Duodenal mucosa (tissue), 2 donors: ENCODE measurements around the gene FLRT3.
A peak's percentile ranks its signal among the peaks of the same experiment; 100 is the strongest.

Source experiments
- H3K27ac ChIP-seq: one replicate; pipeline ENCODE4 v1.7.0; 2013; ENCODE audit warnings: low read depth, low read length
- H3K27me3 ChIP-seq, 2 donors: one replicate each; pipeline ENCODE4 v1.7.0; 2013; ENCODE audit warnings: low read length in 2 of 2, control low read depth in 1 of 2; ENCODE audit not compliant: insufficient read depth in 2 of 2, control insufficient read depth in 1 of 2
- H3K36me3 ChIP-seq, 2 donors: one replicate each; pipeline ENCODE4 v1.7.0; 2013; ENCODE audit warnings: low read length in 2 of 2, control low read depth in 1 of 2; ENCODE audit not compliant: insufficient read depth in 2 of 2, control insufficient read depth in 1 of 2
- H3K4me1 ChIP-seq, 2 donors: one replicate each; pipeline ENCODE4 v1.7.0; 2013; ENCODE audit warnings: low read length in 2 of 2, control low read depth in 1 of 2; ENCODE audit not compliant: insufficient read depth in 2 of 2, control insufficient read depth in 1 of 2
- H3K4me3 ChIP-seq, 2 donors: one replicate each; pipeline ENCODE4 v1.7.0; 2013; ENCODE audit warnings: low read length in 2 of 2, low read depth in 1 of 2
- H3K9ac ChIP-seq, 2 donors: one replicate each; pipeline ENCODE4 v1.7.0; 2013; ENCODE audit warnings: low read length in 2 of 2, low read depth in 1 of 2
- H3K9me3 ChIP-seq, 2 donors: one replicate each; pipeline ENCODE4 v1.7.0; 2013; ENCODE audit warnings: low read length in 2 of 2, control low read depth in 1 of 2; ENCODE audit not compliant: control insufficient read depth in 1 of 2

FLRT3 gene

DNA sequence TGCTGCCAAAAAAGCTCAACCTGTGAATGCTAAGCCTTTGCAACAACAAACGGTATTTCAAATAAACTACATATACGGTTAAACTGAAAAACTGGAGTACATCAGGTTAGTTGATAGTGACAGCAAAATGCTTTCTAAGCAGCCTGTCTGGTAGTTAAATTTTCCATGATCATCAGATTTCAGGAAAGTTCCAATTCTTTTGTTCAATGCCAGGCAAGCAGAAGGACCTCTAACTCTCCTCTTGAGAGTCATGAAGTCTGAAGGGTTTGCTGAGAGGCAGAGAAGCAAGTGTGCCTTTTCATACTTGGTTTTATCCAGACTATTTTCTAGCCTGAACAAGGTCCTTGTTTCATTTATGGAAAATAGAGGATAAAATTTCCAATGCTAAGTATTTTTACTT lies 4.5 kb downstream of the FLRT3 start:
- Histone ChIP-seq H3K27ac (no peak overlapping the region), H3K36me3 (no peaks in the 10 kb centered on the region), H3K9ac (no peak overlapping the region)

DNA sequence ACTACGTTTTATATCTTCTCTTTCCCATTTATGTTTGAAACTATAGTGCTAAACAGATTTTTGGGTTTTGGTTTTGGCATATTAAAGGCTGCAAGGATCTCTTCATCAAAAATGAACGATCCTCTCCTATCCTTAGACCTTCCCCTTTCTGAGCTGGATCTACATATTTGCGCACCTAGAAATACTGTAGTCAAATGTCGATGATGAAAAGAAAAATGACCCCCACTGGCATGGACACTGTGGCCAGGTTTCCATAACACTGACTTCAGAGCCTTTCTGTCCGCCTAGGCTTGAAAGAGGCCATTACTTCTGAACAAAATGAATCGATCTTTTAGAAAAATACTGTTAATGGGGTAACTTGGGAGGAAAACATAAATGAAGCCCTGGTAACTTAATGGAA lies 5.8 kb downstream of the FLRT3 start:
- H3K4me1 ChIP-seq, result peaks cover 0 to 8% of the 10 kb centered on the region in 2 donors
- peaks cover 3 to 7% of the 10 kb centered on the region in 2 donors for H3K36me3 ChIP-seq
- no peaks in the 10 kb centered on the region for H3K9me3 ChIP-seq
- no peaks in the 10 kb centered on the region for H3K27me3 ChIP-seq
- H3K4me3 ChIP-seq, result no peak overlapping the region
- H3K27ac ChIP-seq, result no peak overlapping the region
- H3K9ac ChIP-seq, result no peak overlapping the region

More for the DNA sequence above, 4.5 kb downstream of the FLRT3 start:
- H3K27me3 ChIP-seq, result no peaks in the 10 kb centered on the region
- H3K4me1 ChIP-seq, result peaks cover 0 to 8% of the 10 kb centered on the region in 2 donors
- H3K9me3 ChIP-seq, result no peaks in the 10 kb centered on the region
- peak overlapping the region in 1 of 2 donors; percentile 66 for H3K4me3 ChIP-seq

DNA sequence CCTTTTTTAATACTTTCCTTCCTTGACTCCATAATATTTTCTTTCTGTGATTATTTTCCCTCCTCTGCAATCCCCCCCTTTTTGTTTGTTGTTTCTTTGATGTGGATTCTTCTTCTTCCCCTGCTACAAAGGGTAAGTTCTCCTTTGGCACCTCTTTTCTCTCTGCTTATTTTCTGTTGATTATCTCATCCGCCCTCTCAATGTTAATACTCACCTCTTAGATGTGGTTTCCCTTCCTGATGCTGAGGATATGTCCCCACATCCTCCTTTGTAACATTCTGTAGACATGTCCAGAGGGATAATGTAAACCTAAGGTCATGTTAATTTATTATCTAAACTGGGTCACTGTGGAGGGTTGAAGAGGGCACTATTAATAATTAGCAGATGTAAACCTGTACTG lies 17.7 kb downstream of the FLRT3 start:
- H3K9ac ChIP-seq, result no peak overlapping the region
- H3K36me3 ChIP-seq, result peaks cover 0 to 3% of the 10 kb centered on the region in 2 donors
- H3K9me3 ChIP-seq, result no peaks in the 10 kb centered on the region
- no peaks in the 10 kb centered on the region for H3K27me3 ChIP-seq
- H3K4me3 ChIP-seq, result no peak overlapping the region
- H3K27ac ChIP-seq, result no peak overlapping the region
- no peaks in the 10 kb centered on the region for H3K4me1 ChIP-seq

DNA sequence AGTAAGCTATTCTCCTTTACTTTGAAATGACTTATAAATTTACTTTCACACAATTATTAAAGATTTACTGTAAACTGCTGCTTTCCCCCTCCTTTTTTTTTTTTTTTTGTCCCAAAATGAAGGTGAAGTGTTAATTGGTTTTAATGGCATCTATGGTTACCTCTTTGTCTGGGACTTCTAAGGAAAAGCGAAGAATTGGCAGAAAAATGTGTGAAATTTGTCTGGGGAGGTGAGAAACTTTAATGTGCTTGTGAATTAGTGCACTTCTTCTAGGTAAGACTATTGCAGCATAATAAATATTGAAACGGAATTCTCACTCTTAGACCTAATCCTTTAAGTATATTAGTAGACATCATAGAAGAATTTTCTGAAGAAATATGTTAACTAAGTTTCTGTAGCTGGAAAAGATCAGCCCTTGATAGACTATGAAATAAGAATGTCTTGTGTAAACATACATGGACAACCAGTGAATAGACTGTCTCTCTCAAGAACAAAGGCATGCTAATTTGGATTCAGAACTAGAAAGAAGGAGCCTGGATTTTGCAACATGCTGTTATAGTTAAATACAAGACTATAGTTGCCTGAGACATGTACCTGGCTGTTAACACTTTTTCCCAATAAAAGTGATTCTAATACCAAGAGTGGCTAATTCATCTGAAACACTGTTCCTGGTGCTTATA lies 23.9 kb downstream of the FLRT3 start:
- Histone ChIP-seq H3K9ac (no peak overlapping the region), H3K27me3 (no peaks in the 10 kb centered on the region), H3K9me3 (no peaks in the 10 kb centered on the region), H3K4me3 (no peak overlapping the region), H3K36me3 (no peaks in the 10 kb centered on the region), H3K4me1 (no peaks in the 10 kb centered on the region), H3K27ac (no peak overlapping the region)

DNA sequence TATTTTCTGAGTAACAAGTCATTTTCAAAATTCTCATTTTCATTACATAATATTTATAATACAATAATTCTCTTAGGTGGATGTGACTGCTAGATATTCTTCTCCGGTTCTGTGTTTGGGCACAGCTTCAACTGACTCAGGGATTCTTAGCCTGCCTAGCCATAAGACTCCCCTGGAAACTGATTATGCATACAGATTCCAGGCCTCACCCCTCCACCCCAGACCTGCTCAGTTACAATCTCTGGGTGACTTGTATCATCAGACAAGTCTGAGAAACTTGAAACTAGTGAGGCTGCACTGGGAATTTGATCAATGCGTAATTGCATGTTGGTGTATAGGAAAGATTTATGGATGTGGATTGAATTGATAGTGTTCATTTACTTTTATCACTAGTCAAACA lies 25.4 kb downstream of the FLRT3 start:
- H3K4me3 ChIP-seq, result no peak overlapping the region
- no peaks in the 10 kb centered on the region for H3K9me3 ChIP-seq
- H3K36me3 ChIP-seq, result no peaks in the 10 kb centered on the region
- no peaks in the 10 kb centered on the region for H3K4me1 ChIP-seq
- no peak overlapping the region for H3K27ac ChIP-seq
- no peak overlapping the region for H3K9ac ChIP-seq
- no peaks in the 10 kb centered on the region for H3K27me3 ChIP-seq

DNA sequence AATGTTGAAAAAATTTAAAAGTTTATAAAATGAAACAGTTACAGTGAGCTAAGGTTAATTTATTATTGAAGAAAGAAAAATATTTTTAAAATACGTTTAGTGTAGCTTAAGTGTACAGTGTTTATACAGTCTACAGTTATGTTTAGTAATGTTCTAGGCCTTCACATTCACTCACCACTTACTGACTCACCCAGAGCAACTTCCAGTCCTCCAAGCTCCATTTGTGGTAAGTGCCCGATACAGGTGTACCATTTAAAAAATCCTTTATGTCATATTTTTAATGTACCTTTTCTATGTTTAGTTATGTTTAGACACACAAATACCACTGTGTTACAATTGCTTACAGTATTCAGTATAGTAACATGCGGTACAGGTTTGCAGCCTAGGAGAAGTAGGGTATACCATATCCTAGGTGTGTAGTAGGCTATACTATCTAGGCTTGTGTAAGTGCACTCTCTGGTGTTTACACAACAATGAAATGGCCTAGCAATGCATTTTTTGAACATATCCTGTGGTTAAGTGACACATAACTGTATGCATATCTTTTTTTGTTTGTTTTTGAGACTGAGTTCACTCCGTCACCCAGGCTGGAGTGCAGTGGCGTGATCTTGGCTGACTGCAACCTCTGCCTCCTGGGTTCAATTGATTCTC lies 26.3 kb downstream of the FLRT3 start:
- Histone ChIP-seq H3K4me3 (no peak overlapping the region), H3K27me3 (no peaks in the 10 kb centered on the region), H3K4me1 (no peaks in the 10 kb centered on the region), H3K9me3 (no peaks in the 10 kb centered on the region), H3K36me3 (no peaks in the 10 kb centered on the region), H3K27ac (no peak overlapping the region), H3K9ac (no peak overlapping the region)

DNA sequence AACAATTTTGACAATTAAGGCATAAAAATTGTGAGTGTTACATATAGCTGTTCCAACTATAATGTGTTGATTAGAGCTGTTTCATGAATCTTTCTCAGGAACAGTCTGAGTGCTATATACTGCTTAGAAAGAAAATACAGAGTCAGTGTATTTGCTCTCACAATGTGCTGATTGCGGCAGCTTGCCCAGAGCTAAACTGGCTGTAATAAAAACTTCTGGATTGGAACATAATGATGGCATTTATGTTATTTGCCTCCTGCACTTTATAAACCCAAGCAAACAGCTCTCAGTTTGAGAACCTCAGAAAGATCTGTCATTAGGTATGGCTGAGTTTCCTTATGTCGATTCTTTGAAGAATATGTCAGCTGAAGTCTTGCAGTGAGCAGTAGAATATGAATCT lies 29.5 kb downstream of the FLRT3 start:
- Histone ChIP-seq H3K36me3 (no peaks in the 10 kb centered on the region), H3K4me1 (no peaks in the 10 kb centered on the region), H3K9ac (no peak overlapping the region), H3K27ac (no peak overlapping the region), H3K27me3 (no peaks in the 10 kb centered on the region), H3K4me3 (no peak overlapping the region), H3K9me3 (no peaks in the 10 kb centered on the region)

DNA sequence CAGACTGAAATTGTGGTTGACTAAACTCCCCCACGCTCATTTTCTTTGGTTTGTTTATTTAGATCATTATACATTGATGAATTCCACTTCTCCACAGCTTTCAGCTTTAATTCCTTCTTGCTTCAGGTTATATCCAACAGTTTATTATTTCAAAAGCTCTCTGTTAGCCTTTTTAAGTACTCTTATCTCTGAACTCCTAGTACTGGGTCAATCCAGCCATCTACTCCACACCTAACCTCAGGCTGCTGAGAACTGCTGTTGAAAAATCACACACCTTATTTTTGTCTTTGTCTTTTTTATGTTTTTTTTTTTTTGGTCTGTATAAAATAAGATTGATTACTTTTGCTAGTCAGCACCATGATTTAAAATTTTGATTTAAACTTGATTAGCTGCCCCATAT lies 32.9 kb downstream of the FLRT3 start:
- no peaks in the 10 kb centered on the region for H3K9me3 ChIP-seq
- no peaks in the 10 kb centered on the region for H3K36me3 ChIP-seq
- H3K4me3 ChIP-seq, result no peak overlapping the region
- no peaks in the 10 kb centered on the region for H3K4me1 ChIP-seq
- no peaks in the 10 kb centered on the region for H3K27me3 ChIP-seq
- H3K27ac ChIP-seq, result no peak overlapping the region
- no peak overlapping the region for H3K9ac ChIP-seq

DNA sequence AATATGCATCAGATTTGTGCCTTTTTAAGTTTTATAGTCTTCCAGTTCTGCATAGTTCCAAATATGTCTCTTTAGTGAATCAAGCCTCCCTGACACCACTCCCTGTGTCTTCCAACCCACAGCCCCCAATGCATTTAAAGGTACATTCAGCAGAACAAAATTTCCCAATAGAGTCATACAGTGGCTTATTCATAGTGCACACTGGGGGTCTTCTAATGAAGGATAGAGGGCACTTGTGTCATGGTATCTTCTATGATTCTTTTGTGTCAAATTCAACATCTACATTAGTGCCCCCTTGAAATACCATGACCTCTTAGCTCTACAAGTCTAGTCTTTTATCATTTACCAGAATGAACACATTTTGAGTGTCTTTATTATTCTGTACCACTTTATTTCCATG lies 33.8 kb downstream of the FLRT3 start:
- H3K9me3 ChIP-seq, result no peaks in the 10 kb centered on the region
- H3K27ac ChIP-seq, result no peak overlapping the region
- no peaks in the 10 kb centered on the region for H3K27me3 ChIP-seq
- no peaks in the 10 kb centered on the region for H3K4me1 ChIP-seq
- H3K4me3 ChIP-seq, result no peak overlapping the region
- no peaks in the 10 kb centered on the region for H3K36me3 ChIP-seq
- no peak overlapping the region for H3K9ac ChIP-seq

DNA sequence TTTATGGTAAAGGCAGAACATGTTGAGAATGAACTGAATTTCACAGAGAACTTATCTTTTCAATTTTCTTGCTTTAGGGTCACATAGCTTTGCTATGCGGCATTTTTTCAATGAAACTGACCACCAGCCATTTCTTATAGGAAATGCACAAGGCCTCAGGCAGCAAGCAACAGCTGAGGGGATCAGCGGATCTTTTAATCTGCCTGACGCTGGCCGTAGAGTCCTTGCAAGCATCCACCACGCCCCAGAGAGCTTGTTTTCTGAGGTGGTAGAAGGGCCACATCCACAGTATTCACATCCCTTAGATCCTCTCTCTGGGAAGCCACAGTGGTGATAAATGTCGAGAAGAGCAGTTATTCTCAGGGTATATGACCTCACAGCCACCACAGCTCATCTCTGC lies 34.3 kb downstream of the FLRT3 start:
- no peak overlapping the region for H3K27ac ChIP-seq
- no peaks in the 10 kb centered on the region for H3K36me3 ChIP-seq
- H3K27me3 ChIP-seq, result no peaks in the 10 kb centered on the region
- H3K9ac ChIP-seq, result no peak overlapping the region
- H3K4me3 ChIP-seq, result no peak overlapping the region
- H3K4me1 ChIP-seq, result no peaks in the 10 kb centered on the region
- H3K9me3 ChIP-seq, result no peaks in the 10 kb centered on the region
